Activated CD4-positive, CD25-positive, alpha-beta regulatory T cell treated with anti-CD3 and anti-CD28 coated beads, Interleukin-2, amount 50 U/mL, for 72 hours (primary cell): ENCODE data around the gene TAL1.

ENCODE experiments used
- DNase-seq: peaks from one replicate; pipeline ENCODE4 v3.0.0; 2021

Gene TAL1

GRCh38 chr1:47186267-47187185 lies 45.5 kb downstream of the TAL1 start:
- DNase-seq = no peak

DNA sequence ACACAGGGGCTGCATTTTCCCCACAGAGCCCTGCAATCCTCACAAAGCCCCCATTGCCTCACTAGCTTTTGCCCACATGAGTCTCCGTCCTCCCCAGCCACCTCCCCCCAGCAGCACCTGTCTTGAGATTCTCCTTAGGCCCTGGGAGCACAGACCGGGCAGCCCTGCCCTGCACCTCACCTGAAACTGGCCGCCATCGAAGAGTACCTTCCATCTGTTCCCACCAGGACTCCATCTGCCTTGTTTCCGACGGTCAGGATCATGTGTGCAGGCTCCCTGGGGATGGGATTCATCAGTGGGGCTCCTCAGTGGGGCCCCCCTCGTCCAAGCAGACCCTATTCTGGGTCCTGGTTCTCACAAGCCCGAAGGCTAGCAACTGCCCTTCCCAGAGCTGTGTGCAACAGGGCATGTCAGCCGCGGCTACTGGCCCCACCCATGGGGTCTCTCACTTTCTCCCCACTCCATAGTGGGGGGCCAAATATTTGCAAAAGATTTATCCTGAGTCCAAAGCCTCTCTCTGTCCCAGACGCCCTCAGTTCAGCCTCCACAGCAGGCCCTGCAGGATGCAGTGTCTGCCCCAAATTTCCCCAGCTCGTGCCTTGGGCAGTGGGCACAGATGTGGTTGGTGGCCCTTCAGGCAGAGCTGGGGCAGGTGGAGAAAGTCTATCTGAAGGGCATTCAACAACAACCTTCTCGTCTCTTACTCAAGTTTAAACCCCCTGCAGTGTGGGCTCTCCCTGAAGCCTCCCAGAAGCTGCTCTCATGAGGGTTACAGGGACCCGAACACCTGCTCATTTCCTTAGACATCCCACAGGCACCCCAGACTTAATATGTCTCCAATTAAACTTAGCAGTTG lies 47.0 kb downstream of the TAL1 start:
- no peak for DNase-seq

- DNase-seq = no peak
Measured at GRCh38 chr1:47184090-47184821, 47.8 kb downstream of the TAL1 start.

- DNase-seq = no peak
Measured at GRCh38 chr1:47183308-47184089, 48.5 kb downstream of the TAL1 start.

- DNase-seq = no peak
Measured at GRCh38 chr1:47182676-47183235, 49.3 kb downstream of the TAL1 start.

GRCh38 chr1:47181955-47182675 lies 49.9 kb downstream of the TAL1 start:
- DNase-seq = no peak

GRCh38 chr1:47181095-47181954 lies 50.7 kb downstream of the TAL1 start:
- no peak for DNase-seq

DNA sequence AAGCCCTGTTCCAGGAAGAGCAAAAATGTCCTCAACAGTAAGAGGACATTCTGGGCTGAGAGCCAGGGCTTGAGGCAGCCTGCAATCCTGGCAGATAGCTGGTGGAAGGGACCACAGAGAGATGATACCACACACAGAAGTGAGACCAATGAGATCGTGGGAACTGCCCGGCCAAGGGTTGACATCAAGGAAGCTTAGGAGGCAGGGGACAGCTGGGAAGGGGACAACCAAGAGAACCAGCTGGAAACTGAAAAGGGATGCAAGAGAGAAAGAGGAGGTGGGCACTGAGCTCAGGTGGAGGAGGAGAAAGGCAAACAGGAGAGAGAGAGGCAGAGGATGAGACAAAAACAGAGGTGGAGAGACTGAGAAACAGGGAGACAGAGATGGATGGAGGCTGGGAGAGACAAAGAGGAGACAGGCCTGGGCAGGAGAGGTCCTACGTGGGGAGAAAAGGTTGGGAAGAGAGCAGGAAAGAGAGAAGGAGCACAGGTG lies 51.4 kb downstream of the TAL1 start:
- no peak for DNase-seq

DNA sequence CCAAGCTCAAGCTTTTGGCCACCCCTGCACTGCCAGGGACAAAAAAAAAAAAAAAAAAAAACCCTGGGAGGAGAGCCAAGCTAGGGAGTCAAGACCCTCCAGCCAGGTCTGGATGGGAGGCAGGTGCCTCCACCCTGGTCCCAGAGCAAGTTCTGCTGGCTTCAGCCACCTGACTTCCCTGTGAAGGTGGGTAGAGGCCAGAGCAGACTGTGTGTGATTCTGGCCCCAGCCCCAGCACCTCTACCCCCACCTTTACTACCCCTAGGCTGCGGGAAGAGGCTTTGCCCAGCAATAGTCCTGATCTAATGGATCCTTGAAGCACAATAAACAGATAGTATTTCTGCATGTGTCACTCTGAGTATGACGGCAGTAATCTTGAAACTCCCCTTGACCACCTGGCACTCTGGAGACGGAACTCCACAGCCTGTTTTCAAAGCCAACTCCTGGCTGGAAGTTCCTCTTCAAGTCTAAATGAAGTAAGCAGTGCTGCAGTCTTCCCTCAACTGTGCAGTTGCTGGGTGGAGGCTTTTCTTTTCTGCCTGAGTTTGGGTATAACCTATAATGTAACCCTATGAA lies 51.9 kb downstream of the TAL1 start:
- no peak for DNase-seq

GRCh38 chr1:47179017-47179987 lies 52.7 kb downstream of the TAL1 start:
- peak; percentile 77 for DNase-seq

DNA sequence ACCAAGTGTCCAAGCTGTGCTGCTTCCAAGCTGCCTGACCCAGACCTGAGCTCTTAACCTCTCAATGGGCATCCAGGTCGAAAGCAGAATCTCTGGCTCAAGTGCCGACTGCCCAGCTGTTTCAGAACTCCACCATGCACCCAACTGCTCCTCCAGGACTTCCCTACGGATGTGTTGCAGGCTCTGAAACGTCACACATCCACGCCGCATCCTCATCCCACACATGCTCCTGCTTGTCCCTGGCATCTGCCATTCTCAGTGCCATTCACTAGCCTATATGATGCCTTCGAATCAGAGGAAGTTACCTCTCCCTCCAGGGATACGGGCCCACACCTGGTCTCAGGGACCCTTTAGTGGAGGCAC lies 53.4 kb downstream of the TAL1 start:
- DNase-seq = no peak

- DNase-seq = no peak
Measured at GRCh38 chr1:47178020-47178419, 54.0 kb downstream of the TAL1 start.

- DNase-seq = no peak
Measured at GRCh38 chr1:47175227-47175934, 56.6 kb downstream of the TAL1 start.

GRCh38 chr1:47174656-47175020 lies 57.4 kb downstream of the TAL1 start:
- DNase-seq = no peak

DNA sequence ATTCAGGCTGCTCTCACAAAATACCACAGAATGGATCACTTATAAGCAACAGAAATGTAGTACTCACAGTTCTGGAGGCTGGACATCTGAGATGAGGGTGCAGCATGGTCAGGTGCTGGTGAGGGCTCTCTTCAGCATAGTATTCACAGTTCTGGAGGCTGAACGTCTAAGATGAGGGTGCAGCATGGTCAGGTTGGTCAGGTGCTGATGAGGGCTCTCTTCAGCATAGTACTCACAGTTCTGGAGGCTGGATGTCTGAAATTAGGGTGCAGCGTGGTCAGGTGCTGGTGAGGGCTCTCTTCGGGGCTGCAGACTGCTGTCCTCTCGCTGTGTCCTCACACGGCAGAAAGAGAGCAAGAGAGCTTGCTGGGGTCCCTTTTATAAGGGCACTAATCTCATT lies 59.2 kb downstream of the TAL1 start:
- DNase-seq = no peak
